Measurements from ENCODE around the gene DOCK6.

Gene DOCK6

GRCh38 chr19:11264452-11265176 lies 2.3 kb upstream of the DOCK6 start:
- Mint-ChIP-seq H3K4me3 (no peak overlapping the region), H3K4me1 (ENCODE audit: low read depth) (no peaks in the 10 kb centered on the region), H3K27me3 (peaks cover 67% of the 10 kb centered on the region), H3K36me3 (ENCODE audit: low read depth) (no peaks in the 10 kb centered on the region), H3K9me3 (no peaks in the 10 kb centered on the region), H3K27ac (no peak overlapping the region)

- Mint-ChIP-seq H3K36me3 (ENCODE audit: low read depth) (no peaks in the 10 kb centered on the region), H3K4me3 (no peak overlapping the region), H3K27me3 (peaks cover 61% of the 10 kb centered on the region)
These were observed 1.4 kb upstream of the DOCK6 start for GRCh38 chr19:11263726-11264125.

GRCh38 chr19:11261431-11261970 lies 823 bp downstream of the DOCK6 start:
- Mint-ChIP-seq H3K4me1 (ENCODE audit: low read depth) (no peaks in the 10 kb centered on the region), H3K9me3 (no peaks in the 10 kb centered on the region), H3K27me3 (peaks cover 41% of the 10 kb centered on the region), H3K36me3 (ENCODE audit: low read depth) (no peaks in the 10 kb centered on the region), H3K27ac (no peak overlapping the region), H3K4me3 (peak overlapping the region; percentile 41)

More at GRCh38 chr19:11263726-11264125, 1.4 kb upstream of the DOCK6 start:
- Mint-ChIP-seq H3K4me1 (ENCODE audit: low read depth) (no peaks in the 10 kb centered on the region), H3K9me3 (no peaks in the 10 kb centered on the region), H3K27ac (no peak overlapping the region)

GRCh38 chr19:11260996-11261395 lies 1.3 kb downstream of the DOCK6 start:
- H3K36me3 Mint-ChIP-seq (ENCODE audit: low read depth) = no peaks in the 10 kb centered on the region
- H3K27ac Mint-ChIP-seq = no peak overlapping the region
- H3K4me3 Mint-ChIP-seq = peak overlapping the region; percentile 12
- peaks cover 36% of the 10 kb centered on the region for H3K27me3 Mint-ChIP-seq
- H3K9me3 Mint-ChIP-seq = no peaks in the 10 kb centered on the region
- no peaks in the 10 kb centered on the region for H3K4me1 Mint-ChIP-seq (ENCODE audit: low read depth)

- Mint-ChIP-seq H3K36me3 (ENCODE audit: low read depth) (no peaks in the 10 kb centered on the region), H3K27me3 (peaks cover 13% of the 10 kb centered on the region), H3K4me1 (ENCODE audit: low read depth) (no peaks in the 10 kb centered on the region)
These were observed 4.4 kb downstream of the DOCK6 start for GRCh38 chr19:11257846-11258380.

GRCh38 chr19:11256189-11256588 lies 6.1 kb downstream of the DOCK6 start:
- no peak overlapping the region for H3K27ac Mint-ChIP-seq
- H3K27me3 Mint-ChIP-seq = peaks cover 10% of the 10 kb centered on the region
- no peaks in the 10 kb centered on the region for H3K36me3 Mint-ChIP-seq (ENCODE audit: low read depth)
- no peaks in the 10 kb centered on the region for H3K9me3 Mint-ChIP-seq
- H3K4me3 Mint-ChIP-seq = no peak overlapping the region
- no peaks in the 10 kb centered on the region for H3K4me1 Mint-ChIP-seq (ENCODE audit: low read depth)

More at GRCh38 chr19:11257846-11258380, 4.4 kb downstream of the DOCK6 start:
- Mint-ChIP-seq H3K4me3 (no peak overlapping the region), H3K27ac (no peak overlapping the region), H3K9me3 (no peaks in the 10 kb centered on the region)

- Mint-ChIP-seq H3K27me3 (no peaks in the 10 kb centered on the region), H3K9me3 (no peaks in the 10 kb centered on the region)
These were observed 7.7 kb downstream of the DOCK6 start for GRCh38 chr19:11254666-11255065.

GRCh38 chr19:11252665-11253355 lies 9.5 kb downstream of the DOCK6 start:
- Mint-ChIP-seq H3K4me3 (no peak overlapping the region), H3K9me3 (no peaks in the 10 kb centered on the region), H3K36me3 (ENCODE audit: low read depth) (no peaks in the 10 kb centered on the region), H3K27me3 (no peaks in the 10 kb centered on the region), H3K4me1 (ENCODE audit: low read depth) (no peaks in the 10 kb centered on the region), H3K27ac (no peak overlapping the region)

More at GRCh38 chr19:11254666-11255065, 7.7 kb downstream of the DOCK6 start:
- no peak overlapping the region for H3K4me3 Mint-ChIP-seq
- no peak overlapping the region for H3K27ac Mint-ChIP-seq
- no peaks in the 10 kb centered on the region for H3K36me3 Mint-ChIP-seq (ENCODE audit: low read depth)
- no peaks in the 10 kb centered on the region for H3K4me1 Mint-ChIP-seq (ENCODE audit: low read depth)

GRCh38 chr19:11251650-11252314 lies 10.5 kb downstream of the DOCK6 start:
- Mint-ChIP-seq H3K36me3 (ENCODE audit: low read depth) (no peaks in the 10 kb centered on the region), H3K4me1 (ENCODE audit: low read depth) (no peaks in the 10 kb centered on the region), H3K9me3 (no peaks in the 10 kb centered on the region), H3K4me3 (no peak overlapping the region), H3K27ac (no peak overlapping the region), H3K27me3 (no peaks in the 10 kb centered on the region)

- H3K9me3 Mint-ChIP-seq = no peaks in the 10 kb centered on the region
- no peak overlapping the region for H3K27ac Mint-ChIP-seq
- no peak overlapping the region for H3K4me3 Mint-ChIP-seq
- H3K4me1 Mint-ChIP-seq (ENCODE audit: low read depth) = no peaks in the 10 kb centered on the region
- H3K36me3 Mint-ChIP-seq (ENCODE audit: low read depth) = no peaks in the 10 kb centered on the region
- no peaks in the 10 kb centered on the region for H3K27me3 Mint-ChIP-seq
These were observed 11.1 kb downstream of the DOCK6 start for GRCh38 chr19:11251217-11251616.

- H3K27me3 Mint-ChIP-seq = no peaks in the 10 kb centered on the region
- no peaks in the 10 kb centered on the region for H3K4me1 Mint-ChIP-seq (ENCODE audit: low read depth)
- H3K27ac Mint-ChIP-seq = no peak overlapping the region
- no peaks in the 10 kb centered on the region for H3K36me3 Mint-ChIP-seq (ENCODE audit: low read depth)
- no peak overlapping the region for H3K4me3 Mint-ChIP-seq
- no peaks in the 10 kb centered on the region for H3K9me3 Mint-ChIP-seq
These were observed 13.5 kb downstream of the DOCK6 start for GRCh38 chr19:11248852-11249251.

GRCh38 chr19:11247934-11248333 lies 14.4 kb downstream of the DOCK6 start:
- H3K27ac Mint-ChIP-seq = no peak overlapping the region
- H3K4me1 Mint-ChIP-seq (ENCODE audit: low read depth) = no peaks in the 10 kb centered on the region
- no peaks in the 10 kb centered on the region for H3K36me3 Mint-ChIP-seq (ENCODE audit: low read depth)
- no peaks in the 10 kb centered on the region for H3K9me3 Mint-ChIP-seq
- no peaks in the 10 kb centered on the region for H3K27me3 Mint-ChIP-seq
- no peak overlapping the region for H3K4me3 Mint-ChIP-seq

- Mint-ChIP-seq H3K9me3 (no peaks in the 10 kb centered on the region), H3K4me1 (ENCODE audit: low read depth) (no peaks in the 10 kb centered on the region), H3K27ac (no peak overlapping the region), H3K27me3 (no peaks in the 10 kb centered on the region), H3K36me3 (ENCODE audit: low read depth) (no peaks in the 10 kb centered on the region), H3K4me3 (no peak overlapping the region)
These were observed 14.9 kb downstream of the DOCK6 start for GRCh38 chr19:11247391-11247790.

- no peak overlapping the region for H3K27ac Mint-ChIP-seq
These were observed 15.4 kb downstream of the DOCK6 start for GRCh38 chr19:11246941-11247340.

More at GRCh38 chr19:11246941-11247340, 15.4 kb downstream of the DOCK6 start:
- Mint-ChIP-seq H3K4me3 (no peak overlapping the region), H3K4me1 (ENCODE audit: low read depth) (no peaks in the 10 kb centered on the region), H3K36me3 (ENCODE audit: low read depth) (no peaks in the 10 kb centered on the region), H3K9me3 (no peaks in the 10 kb centered on the region), H3K27me3 (no peaks in the 10 kb centered on the region)
